HEK293T (cell line): ENCODE results near the gene PCBP3.
"Not testable (repeated sequence)": the region's sequence is repeated elsewhere in the genome, so short reads cannot be mapped to it uniquely, and the experiment has no call there.

ENCODE experiments used
- CTCF ChIA-PET: fragments of 350-600 bp; formaldehyde crosslinking; extraction: SDS; loops from one replicate; lab custom pipeline; 2021; ENCODE audit warnings: antibody characterized with exemption, inconsistent platforms; lab: Yijun Ruan, JAX
- POLR2A ChIA-PET: fragments of 350-600 bp; formaldehyde crosslinking; extraction: SDS; loops from one replicate; lab custom pipeline; 2020; ENCODE audit warnings: antibody characterized with exemption, inconsistent platforms; lab: Yijun Ruan, JAX
- DNase-seq: peaks from one replicate; pipeline ENCODE4 v3.0.0; 2012; ENCODE audit warnings: mixed read lengths; ENCODE audit errors: extremely low spot score
- ARNT ChIP-seq: fragments of 450-650 bp; IDR thresholded peaks from 2 replicates; pipeline ENCODE4 v1.6.1; 2017; ENCODE audit warnings: mild to moderate bottlenecking
- BHLHE40 ChIP-seq: fragments of 450-650 bp; IDR thresholded peaks from 2 replicates; pipeline ENCODE4 v1.6.1; 2016; ENCODE audit warnings: mild to moderate bottlenecking, moderate library complexity, borderline replicate concordance
- CTBP1 ChIP-seq: fragments of 450-650 bp; IDR thresholded peaks from 2 replicates; pipeline ENCODE4 v1.6.1; 2016; ENCODE audit warnings: borderline replicate concordance
- ELF4 ChIP-seq: fragments of 450-650 bp; IDR thresholded peaks from 2 replicates; pipeline ENCODE4 v1.6.1; 2017; ENCODE audit warnings: antibody characterized with exemption
- FOXA1 ChIP-seq: fragments of 450-650 bp; IDR thresholded peaks from 2 replicates; pipeline ENCODE4 v1.6.1; 2016; ENCODE audit warnings: mild to moderate bottlenecking
- FOXK2 ChIP-seq: fragments of 450-650 bp; IDR thresholded peaks from 2 replicates; pipeline ENCODE4 v1.6.1; 2016; ENCODE audit warnings: mild to moderate bottlenecking
- FOXM1 ChIP-seq: fragments of 450-650 bp; IDR thresholded peaks from 2 replicates; pipeline ENCODE4 v1.6.1; 2017; ENCODE audit warnings: mild to moderate bottlenecking, borderline replicate concordance
- HDGF ChIP-seq: fragments of 450-650 bp; IDR thresholded peaks from 2 replicates; pipeline ENCODE4 v1.6.1; 2017; ENCODE audit warnings: antibody characterized with exemption, borderline replicate concordance
- L3MBTL2 ChIP-seq: fragments of 450-650 bp; conservative IDR thresholded peaks from 2 replicates; pipeline ENCODE4 v1.6.1; 2016; ENCODE audit warnings: mild to moderate bottlenecking
- LEF1 ChIP-seq: fragments of 450-650 bp; IDR thresholded peaks from 2 replicates; pipeline ENCODE4 v1.6.1; 2017; ENCODE audit warnings: mild to moderate bottlenecking, borderline replicate concordance
- NFRKB ChIP-seq: fragments of 450-650 bp; IDR thresholded peaks from 2 replicates; pipeline ENCODE4 v1.6.1; 2016; ENCODE audit warnings: mild to moderate bottlenecking, moderate library complexity
- SP1 ChIP-seq: fragments of 450-650 bp; IDR thresholded peaks from 2 replicates; pipeline ENCODE4 v1.6.1; 2017
- SUZ12 ChIP-seq: fragments of 450-650 bp; IDR thresholded peaks from 2 replicates; pipeline ENCODE4 v1.6.1; 2016; ENCODE audit warnings: mild to moderate bottlenecking
- TARDBP ChIP-seq: fragments of 450-650 bp; IDR thresholded peaks from 2 replicates; pipeline ENCODE4 v1.6.1; 2016
- ZNF384 ChIP-seq: fragments of 450-650 bp; IDR thresholded peaks from 2 replicates; pipeline ENCODE4 v1.6.1; 2016
- TF ChIP-seq, protein P1 (sequence below): fragments of 450-650 bp; IDR thresholded peaks from 2 replicates; pipeline ENCODE4 v1.6.1; 2016

Gene PCBP3

DNA sequence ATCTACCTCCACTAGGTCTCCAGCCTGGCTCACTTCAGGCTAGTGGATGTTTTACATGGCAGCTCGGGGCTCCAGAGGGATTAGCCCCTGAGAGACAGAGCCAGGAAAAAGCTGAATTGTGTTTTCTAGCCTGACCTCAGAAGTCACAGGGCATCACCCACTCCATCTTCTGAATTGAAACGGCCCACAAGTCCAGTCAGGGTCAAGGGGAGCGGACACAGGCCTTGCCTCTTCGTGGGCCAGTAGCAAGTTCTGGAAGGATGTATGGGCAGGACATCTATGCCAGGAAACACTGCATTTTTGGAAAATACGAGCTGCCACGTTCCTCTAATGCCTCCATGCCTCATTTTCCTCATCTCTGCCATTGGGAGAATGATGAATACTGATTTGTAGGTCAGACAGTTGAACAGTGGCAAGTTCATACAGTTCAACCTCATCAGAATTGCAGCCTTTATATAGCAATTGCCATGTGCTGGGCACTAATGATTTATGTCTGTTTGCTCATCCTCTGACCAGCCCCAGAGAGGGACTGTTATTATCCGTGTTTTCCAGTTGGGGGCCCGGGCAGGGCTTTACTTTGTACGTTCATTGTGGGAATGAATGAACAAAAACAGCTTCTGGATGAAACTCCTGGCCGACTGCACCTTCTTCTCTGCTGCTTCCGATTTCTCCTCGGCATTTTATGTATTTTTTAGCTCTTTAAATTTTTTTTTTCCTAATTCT, 23.2 kb upstream of the PCBP3 start:
- no peak for DNase-seq
- POLR2A ChIA-PET: no interaction called here
- CTCF ChIA-PET: interaction anchor here (0.6 to 0.9 kb wide), 2 partner anchors 23 to 803 kb away, joined by 3 read pairs; no protein-coding TSS in a partner anchor
- no peak for TF ChIP-seq ARNT
- TF ChIP-seq, protein P1, sequence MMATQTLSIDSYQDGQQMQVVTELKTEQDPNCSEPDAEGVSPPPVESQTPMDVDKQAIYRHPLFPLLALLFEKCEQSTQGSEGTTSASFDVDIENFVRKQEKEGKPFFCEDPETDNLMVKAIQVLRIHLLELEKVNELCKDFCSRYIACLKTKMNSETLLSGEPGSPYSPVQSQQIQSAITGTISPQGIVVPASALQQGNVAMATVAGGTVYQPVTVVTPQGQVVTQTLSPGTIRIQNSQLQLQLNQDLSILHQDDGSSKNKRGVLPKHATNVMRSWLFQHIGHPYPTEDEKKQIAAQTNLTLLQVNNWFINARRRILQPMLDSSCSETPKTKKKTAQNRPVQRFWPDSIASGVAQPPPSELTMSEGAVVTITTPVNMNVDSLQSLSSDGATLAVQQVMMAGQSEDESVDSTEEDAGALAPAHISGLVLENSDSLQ: peak; percentile 14; the same call in 1 of the 2 replicates

DNA sequence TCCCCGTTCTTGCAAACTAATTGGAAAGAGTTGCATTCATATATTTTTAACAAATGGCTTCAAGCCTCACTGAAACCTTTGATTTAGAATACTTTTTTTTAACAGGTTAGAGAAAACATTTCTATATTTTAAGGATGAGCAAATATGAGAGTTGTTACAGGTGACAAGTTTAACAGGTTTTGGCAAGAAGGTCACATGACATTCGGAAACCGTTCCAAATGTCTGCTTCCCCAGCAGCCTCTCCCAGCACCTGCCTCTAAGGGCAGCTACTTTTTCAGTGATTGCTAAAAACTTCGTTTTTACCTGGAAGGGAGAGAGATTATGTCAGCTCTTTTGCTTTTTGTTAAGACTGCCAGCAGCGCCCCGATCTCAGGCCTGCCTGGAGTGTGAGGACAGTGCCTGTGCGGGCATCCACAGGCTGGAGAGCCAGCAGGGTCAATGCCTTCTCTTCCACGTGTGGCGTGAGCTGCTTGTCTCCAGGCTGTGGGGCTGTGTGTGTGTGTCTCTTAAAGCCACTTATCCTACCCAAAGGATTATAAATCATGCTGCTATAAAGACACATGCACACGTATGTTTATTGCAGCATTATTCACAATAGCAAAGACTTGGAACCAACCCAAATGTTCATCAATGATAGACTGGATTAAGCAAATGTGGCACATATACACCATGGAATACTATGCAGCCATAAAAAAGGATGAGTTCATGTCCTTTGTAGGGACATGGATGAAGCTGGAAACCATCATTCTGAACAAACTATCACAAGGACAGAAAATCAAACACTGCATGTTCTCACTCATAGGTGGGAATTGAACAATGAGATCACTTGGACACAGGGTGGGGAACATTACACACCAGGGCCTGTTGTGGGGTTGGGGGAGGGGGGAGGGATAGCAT, 21.8 kb upstream of the PCBP3 start:
- POLR2A ChIA-PET, CTCF ChIA-PET, DNase-seq: not testable (repeated sequence)

DNA sequence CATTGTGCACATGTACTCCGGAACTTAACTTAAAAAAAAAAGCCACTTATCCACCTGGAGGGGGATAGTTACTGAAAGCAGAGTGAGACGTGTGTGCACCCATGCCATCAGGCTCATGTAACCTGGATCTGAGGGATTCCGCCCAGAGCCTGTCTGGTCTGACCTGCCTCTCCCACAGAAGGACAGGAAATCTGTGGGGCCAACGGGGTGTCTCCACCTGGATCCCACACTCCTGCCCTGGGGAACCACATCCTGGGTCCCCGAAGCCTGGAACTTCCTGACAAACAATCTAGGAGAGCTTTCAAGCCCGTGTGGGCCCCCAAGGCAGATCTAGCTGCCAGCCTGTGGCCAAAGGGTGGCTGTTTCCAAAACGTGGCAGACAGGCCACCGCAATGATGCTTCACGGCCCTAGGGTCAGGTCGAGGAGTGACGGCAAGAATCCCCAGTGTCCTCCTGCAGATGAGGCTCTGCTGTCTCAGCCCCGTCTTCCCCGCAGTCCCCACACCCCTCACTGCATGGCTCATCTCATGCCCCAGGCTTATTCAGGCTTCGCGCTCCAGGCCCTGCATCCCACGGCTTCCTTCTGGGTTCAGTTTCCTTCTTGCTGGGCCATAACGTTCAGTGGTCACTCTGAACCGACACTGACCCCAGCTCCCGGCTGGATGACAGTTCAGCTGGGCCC, 21.0 kb upstream of the PCBP3 start:
- CTCF ChIA-PET: no interaction called here
- POLR2A ChIA-PET: no interaction called here
- DNase-seq: no peak
- TF ChIP-seq TARDBP (no peak), LEF1 (no peak), L3MBTL2 (no peak), NFRKB (no peak), SUZ12 (no peak), HDGF (no peak), ZNF384 (no peak), ARNT (no peak), SP1 (no peak), FOXK2 (no peak), FOXM1 (no peak), FOXA1 (no peak), CTBP1 (no peak), BHLHE40 (no peak), ELF4 (no peak)
- TF ChIP-seq, protein P1: no peak

DNA sequence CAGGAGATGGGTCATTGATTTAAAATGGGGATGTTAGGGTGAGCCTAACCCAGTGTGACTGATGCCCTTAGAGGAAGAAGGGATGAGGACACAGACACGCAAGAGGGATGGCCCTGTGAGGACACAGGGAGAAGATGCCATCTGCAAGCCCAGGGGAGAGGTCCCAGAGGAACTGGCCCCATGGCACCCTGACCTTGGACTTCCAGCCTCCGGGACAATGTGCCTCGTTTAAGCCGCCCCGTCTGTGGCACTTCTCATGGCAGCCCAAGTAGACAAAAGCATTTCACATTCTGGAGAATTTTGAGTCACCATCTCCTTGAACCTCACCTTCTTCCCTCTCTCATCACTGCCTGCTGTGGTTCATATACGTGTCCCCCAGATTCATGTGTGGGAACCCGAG, 20.1 kb upstream of the PCBP3 start:
- TF ChIP-seq ZNF384 (no peak), FOXK2 (no peak), LEF1 (no peak), ARNT (no peak), ELF4 (no peak), CTBP1 (no peak), SP1 (no peak)
- no peak for DNase-seq
- ChIA-PET CTCF (no interaction called here), POLR2A (no interaction called here)

DNA sequence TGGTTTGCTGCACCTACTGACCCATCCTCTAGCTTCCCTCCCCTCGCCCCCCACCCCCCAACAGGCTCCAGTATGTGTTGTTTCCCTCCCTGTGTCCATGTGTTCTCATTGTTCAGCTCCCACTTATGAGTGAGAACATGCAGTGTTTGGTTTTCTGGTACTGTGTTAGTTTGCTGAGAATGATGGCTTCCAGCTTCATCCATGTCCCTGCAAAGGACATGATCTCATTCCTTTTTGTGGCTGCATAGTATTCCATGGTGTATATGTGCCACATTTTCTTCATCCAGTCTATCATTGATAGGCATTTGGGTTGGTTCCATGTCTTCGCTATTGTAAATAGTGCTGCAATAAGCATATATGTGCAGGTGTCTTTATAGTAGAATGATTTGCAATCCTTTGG, 17.4 kb upstream of the PCBP3 start:
- CTCF ChIA-PET, POLR2A ChIA-PET, DNase-seq: not testable (repeated sequence)

DNA sequence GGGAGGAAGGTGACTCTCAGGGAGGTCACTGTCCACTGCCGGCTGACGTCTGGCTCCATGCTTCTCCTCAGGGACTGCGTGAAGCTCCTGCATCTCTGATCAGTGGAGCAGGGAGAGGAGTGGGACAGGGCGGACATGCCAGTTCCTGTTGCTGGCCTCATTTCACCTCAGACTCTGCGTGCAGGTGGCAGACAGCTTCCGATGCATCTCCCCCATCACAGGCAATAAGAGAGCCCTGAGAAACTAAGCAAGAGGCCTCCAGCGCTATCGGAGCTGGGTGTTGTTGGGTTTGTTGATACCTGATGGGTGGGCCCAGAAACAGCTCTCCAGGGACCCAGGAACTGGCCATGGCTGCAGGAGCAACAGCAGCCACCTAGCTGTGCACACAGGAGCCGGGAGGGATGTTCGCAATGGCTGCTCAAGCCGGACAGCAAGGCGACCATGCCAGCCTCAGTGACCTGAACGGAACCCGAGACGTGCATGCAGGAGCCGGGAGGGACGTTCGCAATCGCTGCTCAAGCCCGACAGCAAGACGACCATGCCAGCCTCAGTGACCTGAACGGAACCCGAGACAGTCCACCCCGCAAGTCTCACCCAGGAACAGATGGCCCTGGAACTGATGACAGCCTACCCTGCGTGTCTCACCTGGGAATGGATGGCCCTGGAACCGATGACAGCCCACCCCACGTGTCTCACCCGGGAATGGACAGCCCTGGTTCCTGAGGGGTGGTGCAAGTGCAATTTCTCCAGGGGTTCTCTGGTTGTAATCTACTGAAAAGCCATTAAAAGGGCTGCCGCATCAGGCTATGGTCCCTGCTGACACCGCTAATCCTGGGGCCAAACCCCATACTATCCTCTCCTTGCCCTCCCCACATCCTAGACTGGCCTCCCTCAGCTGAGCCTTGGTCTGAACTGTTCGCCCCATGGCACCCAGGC, 14.2 kb upstream of the PCBP3 start:
- POLR2A ChIA-PET: no interaction called here
- TF ChIP-seq HDGF: no peak
- TF ChIP-seq, protein P1: no peak
- no peak for TF ChIP-seq ZNF384
- no peak for TF ChIP-seq FOXK2
- no peak for TF ChIP-seq FOXA1
- no peak for TF ChIP-seq L3MBTL2
- no peak for TF ChIP-seq BHLHE40
- TF ChIP-seq LEF1: no peak
- TF ChIP-seq SP1: no peak
- TF ChIP-seq NFRKB: no peak
- TF ChIP-seq SUZ12: no peak
- TF ChIP-seq TARDBP: no peak
- TF ChIP-seq CTBP1: no peak
- no peak for TF ChIP-seq FOXM1
- no peak for TF ChIP-seq ARNT
- no peak for TF ChIP-seq ELF4
- DNase-seq: no peak
- CTCF ChIA-PET: no interaction called here
